ENCODE data around the gene MRPL43.

Gene MRPL43

DNA sequence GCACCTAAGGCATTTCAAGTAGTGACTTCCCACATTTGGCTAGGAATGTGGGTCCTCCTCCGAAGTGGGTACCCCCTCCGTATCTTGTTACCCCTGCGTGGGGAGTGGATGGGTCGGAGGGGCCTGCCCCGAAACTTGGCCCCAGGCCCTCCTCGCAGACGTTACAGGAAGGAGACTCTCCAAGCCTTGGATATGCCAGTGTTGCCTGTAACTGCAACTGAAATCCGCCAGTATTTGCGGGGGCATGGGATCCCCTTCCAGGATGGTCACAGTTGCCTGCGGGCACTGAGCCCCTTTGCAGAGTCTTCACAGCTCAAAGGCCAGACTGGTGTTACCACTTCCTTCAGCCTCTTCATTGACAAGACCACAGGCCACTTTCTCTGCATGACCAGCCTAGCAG lies 869 bp upstream of the MRPL43 start:
- no peaks in the 10 kb centered on the region for H3K27me3 Mint-ChIP-seq (ENCODE audit: low read depth, poor library complexity)
- H3K36me3 Mint-ChIP-seq (ENCODE audit: low read depth): peaks cover 28% of the 10 kb centered on the region
- no peak for DNase-seq
- H3K4me1 Mint-ChIP-seq: peaks cover 40% of the 10 kb centered on the region
- H3K4me3 Mint-ChIP-seq: peak overlapping the region; percentile 97
- no peak overlapping the region for H3K27ac Mint-ChIP-seq
- no peak for TF ChIP-seq CTCF (IDR thresholded peaks at IDR 0.05)
- H3K9me3 Mint-ChIP-seq: no peaks in the 10 kb centered on the region

GRCh38 chr10:100987685-100988049 lies 370 bp upstream of the MRPL43 start:
- H3K4me1 Mint-ChIP-seq: peaks cover 40% of the 10 kb centered on the region
- H3K4me3 Mint-ChIP-seq: peak overlapping the region; percentile 97
- peak overlapping the region; percentile 98 for H3K27ac Mint-ChIP-seq

GRCh38 chr10:100986623-100986951 lies 710 bp downstream of the MRPL43 start:
- H3K36me3 Mint-ChIP-seq (ENCODE audit: low read depth): peaks cover 28% of the 10 kb centered on the region
- peaks cover 40% of the 10 kb centered on the region for H3K4me1 Mint-ChIP-seq
- H3K27me3 Mint-ChIP-seq (ENCODE audit: low read depth, poor library complexity): no peaks in the 10 kb centered on the region
- H3K9me3 Mint-ChIP-seq: no peaks in the 10 kb centered on the region
- H3K4me3 Mint-ChIP-seq: peak overlapping the region; percentile 97
- H3K27ac Mint-ChIP-seq: no peak overlapping the region
- no peak for DNase-seq
- TF ChIP-seq CTCF (IDR thresholded peaks at IDR 0.05): no peak

More at GRCh38 chr10:100987685-100988049, 370 bp upstream of the MRPL43 start:
- Mint-ChIP-seq H3K9me3 (no peaks in the 10 kb centered on the region), H3K36me3 (ENCODE audit: low read depth) (peaks cover 28% of the 10 kb centered on the region), H3K27me3 (ENCODE audit: low read depth, poor library complexity) (no peaks in the 10 kb centered on the region)
- DNase-seq: no peak
- no peak for TF ChIP-seq CTCF (IDR thresholded peaks at IDR 0.05)

- H3K4me1 Mint-ChIP-seq: peaks cover 38% of the 10 kb centered on the region
- peak overlapping the region; percentile 97 for H3K4me3 Mint-ChIP-seq
- peaks cover 22% of the 10 kb centered on the region for H3K36me3 Mint-ChIP-seq (ENCODE audit: low read depth)
- no peaks in the 10 kb centered on the region for H3K27me3 Mint-ChIP-seq (ENCODE audit: low read depth, poor library complexity)
- DNase-seq: no peak
- TF ChIP-seq CTCF (IDR thresholded peaks at IDR 0.05): no peak
- no peaks in the 10 kb centered on the region for H3K9me3 Mint-ChIP-seq
- no peak overlapping the region for H3K27ac Mint-ChIP-seq
Measured at GRCh38 chr10:100985336-100985735, 2.0 kb downstream of the MRPL43 start.

GRCh38 chr10:100984672-100985177 lies 2.6 kb downstream of the MRPL43 start:
- H3K27ac Mint-ChIP-seq: peak overlapping the region; percentile 69
- no peaks in the 10 kb centered on the region for H3K27me3 Mint-ChIP-seq (ENCODE audit: low read depth, poor library complexity)
- peaks cover 23% of the 10 kb centered on the region for H3K36me3 Mint-ChIP-seq (ENCODE audit: low read depth)
- H3K9me3 Mint-ChIP-seq: no peaks in the 10 kb centered on the region
- no peak overlapping the region for H3K4me3 Mint-ChIP-seq
- H3K4me1 Mint-ChIP-seq: peaks cover 35% of the 10 kb centered on the region
- no peak for DNase-seq
- no peak for TF ChIP-seq CTCF (IDR thresholded peaks at IDR 0.05)

DNA sequence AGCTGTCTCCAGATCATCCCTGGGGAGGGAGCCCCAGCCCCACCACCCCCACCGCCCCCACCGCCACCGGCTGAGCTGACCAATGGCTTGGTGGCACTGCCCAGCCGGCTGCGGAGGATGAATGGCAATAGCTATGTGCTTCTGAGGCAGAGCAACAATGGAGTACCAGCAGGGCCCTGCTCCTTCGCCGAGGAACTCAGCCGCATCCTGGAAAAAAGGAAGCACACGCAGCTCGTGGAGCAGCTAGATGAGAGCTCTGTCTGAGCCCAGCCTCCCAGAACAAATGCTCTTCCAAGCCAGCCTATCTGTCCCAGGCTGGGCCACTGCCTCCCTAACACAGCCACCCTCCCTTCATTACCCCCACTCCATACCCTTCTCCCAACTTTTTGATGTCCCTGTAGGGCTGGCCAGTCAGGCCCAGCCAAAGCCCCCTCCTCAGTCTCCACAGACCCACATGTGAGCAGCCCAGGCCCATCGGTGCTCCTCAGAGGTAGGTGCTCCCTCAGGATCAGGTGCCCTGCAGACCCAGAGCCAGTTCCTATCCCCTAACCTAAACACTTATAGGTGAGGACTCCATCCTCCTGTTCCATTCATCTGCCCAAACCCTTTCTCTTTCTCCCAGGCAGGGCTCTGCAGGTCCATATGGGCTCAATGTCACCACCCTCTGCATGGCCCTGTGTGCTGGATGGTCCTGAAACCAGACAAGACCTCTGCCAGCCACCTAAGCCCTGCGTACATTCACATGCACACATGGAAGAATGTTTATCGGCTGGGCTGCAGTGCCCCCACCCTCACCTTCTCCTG lies 3.2 kb downstream of the MRPL43 start:
- TF ChIP-seq CTCF (IDR thresholded peaks at IDR 0.05): no peak
- no peaks in the 10 kb centered on the region for H3K27me3 Mint-ChIP-seq (ENCODE audit: low read depth, poor library complexity)
- peaks cover 25% of the 10 kb centered on the region for H3K36me3 Mint-ChIP-seq (ENCODE audit: low read depth)
- H3K9me3 Mint-ChIP-seq: no peaks in the 10 kb centered on the region
- H3K27ac Mint-ChIP-seq: peak overlapping the region; percentile 69
- H3K4me1 Mint-ChIP-seq: peaks cover 29% of the 10 kb centered on the region
- H3K4me3 Mint-ChIP-seq: no peak overlapping the region
- DNase-seq: no peak

Measured in nephron progenitor cell (in vitro differentiated cells).